NT2/D1 (cell line): ENCODE data around the gene NTF3.

ENCODE experiments used
- DNase-seq: peaks from one replicate; pipeline ENCODE4 v3.0.0-alpha.2; 2011; ENCODE audit warnings: low read depth, low spot score
- H3K27me3 ChIP-seq: 2 replicates; pipeline ENCODE4 v1.6.0; 2011; ENCODE audit warnings: mild to moderate bottlenecking; ENCODE audit not compliant: insufficient read length, insufficient read depth
- H3K36me3 ChIP-seq: 2 replicates; pipeline ENCODE4 v1.6.1; 2011; ENCODE audit warnings: mild to moderate bottlenecking, low read length, mixed read lengths; ENCODE audit not compliant: insufficient read depth, insufficient read length
- H3K4me1 ChIP-seq: 2 replicates; pipeline ENCODE4 v1.5.1; 2011; ENCODE audit not compliant: insufficient read depth, insufficient read length
- H3K4me3 ChIP-seq: 2 replicates; pipeline ENCODE4 v1.5.1; 2011; ENCODE audit warnings: low read depth; ENCODE audit not compliant: insufficient read length
- H3K9ac ChIP-seq: 2 replicates; pipeline ENCODE4 v1.6.0; 2011; ENCODE audit warnings: low read depth; ENCODE audit not compliant: insufficient read length
- H3K9me3 ChIP-seq: 2 replicates; pipeline ENCODE4 v1.5.1; 2011; ENCODE audit warnings: mild to moderate bottlenecking, low read length; ENCODE audit not compliant: insufficient read depth
- SUZ12 ChIP-seq: IDR thresholded peaks from 2 replicates; pipeline ENCODE4 v1.6.1; 2011; ENCODE audit not compliant: insufficient read length, insufficient read depth; ENCODE audit errors: extremely low read depth
- YY1 ChIP-seq: IDR thresholded peaks from 2 replicates; pipeline ENCODE4 v1.6.1; 2011; ENCODE audit not compliant: insufficient read length, insufficient read depth
- ZNF274 ChIP-seq: IDR thresholded peaks from 2 replicates; pipeline ENCODE4 v1.6.1; 2011; ENCODE audit warnings: mild to moderate bottlenecking, low read depth, low read length

The NTF3 gene

DNA sequence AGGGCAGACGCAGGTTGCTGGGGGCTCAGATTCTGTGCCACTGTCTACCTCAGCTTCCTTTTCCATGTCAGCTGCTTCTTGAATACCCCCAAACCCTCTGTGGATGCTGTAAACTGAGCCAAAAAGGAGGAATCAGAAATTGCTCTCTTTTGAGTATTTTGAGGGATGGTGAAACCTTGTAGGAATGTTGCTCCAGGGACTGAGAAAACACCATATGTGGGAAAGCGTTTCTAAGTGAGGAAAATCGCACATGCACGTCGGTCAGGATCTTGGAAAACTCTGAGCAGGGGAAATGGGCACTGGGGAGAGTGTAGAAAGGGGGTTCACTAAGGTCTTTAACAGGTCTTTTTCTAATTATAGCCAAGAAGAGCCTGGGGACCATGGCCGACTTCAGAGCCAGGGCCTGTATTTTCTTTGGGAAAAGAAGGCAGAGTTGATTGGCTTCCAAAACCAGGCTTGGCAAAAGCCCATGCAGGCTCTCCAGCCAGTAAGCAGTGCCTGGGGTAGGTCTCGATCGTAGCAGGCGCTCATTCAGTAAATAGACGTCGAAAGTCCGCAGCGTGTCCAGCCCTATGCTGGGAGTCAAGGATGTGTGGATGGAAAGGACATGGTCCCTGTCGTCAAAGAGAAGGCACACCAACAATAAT lies 58.0 kb downstream of the NTF3 start:
- DNase-seq: no peak
- peaks cover 43% of the 10 kb centered on the region for H3K36me3 ChIP-seq
- H3K4me3 ChIP-seq: no peak overlapping the region
- TF ChIP-seq ZNF274 (no peak), SUZ12 (no peak), YY1 (no peak)
- H3K9me3 ChIP-seq: no peaks in the 10 kb centered on the region
- H3K9ac ChIP-seq: no peak overlapping the region
- peaks cover 5% of the 10 kb centered on the region for H3K4me1 ChIP-seq
- no peaks in the 10 kb centered on the region for H3K27me3 ChIP-seq

DNA sequence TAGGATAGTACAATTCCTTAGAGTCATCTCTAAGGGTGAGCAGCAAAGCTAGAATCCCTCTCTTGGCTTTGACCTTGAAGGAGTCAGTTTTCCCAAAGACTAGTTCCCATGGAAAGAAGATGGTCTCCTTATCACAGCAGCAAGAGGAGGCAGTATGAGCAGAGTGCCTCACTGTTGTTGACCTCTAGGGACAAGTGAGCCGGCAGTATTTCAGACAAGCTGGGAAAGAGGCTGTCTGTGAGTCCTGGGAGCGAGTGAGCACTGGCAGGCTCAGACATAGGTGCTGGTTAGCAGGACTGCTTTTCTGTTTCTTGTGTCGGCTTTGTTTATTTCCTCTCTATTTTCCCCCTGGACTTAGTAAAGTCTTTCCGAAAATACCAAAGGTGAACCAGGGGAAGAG lies 60.7 kb downstream of the NTF3 start:
- Histone ChIP-seq H3K36me3 (peaks cover 52% of the 10 kb centered on the region), H3K9me3 (no peaks in the 10 kb centered on the region)

DNA sequence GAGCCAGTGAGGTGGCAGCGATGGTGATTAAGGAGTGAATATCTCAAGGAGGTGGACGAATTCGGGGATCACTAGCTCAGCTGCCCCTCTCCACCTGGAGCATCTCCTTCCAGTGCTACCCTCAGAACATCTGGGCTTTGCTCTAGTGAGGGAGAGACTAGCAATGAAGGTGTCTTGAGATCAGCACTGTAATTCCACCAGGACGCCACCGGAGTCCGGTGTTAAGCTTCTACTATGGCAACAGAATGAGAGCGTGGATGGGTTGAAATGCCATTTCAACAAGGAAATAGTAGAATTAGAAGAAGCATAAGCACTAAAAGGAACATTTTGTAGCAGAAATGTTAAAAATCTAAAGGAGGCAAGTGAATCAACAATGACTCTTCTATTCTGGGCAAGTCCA lies 61.1 kb downstream of the NTF3 start:
- H3K36me3 ChIP-seq: peaks cover 52% of the 10 kb centered on the region
- TF ChIP-seq ZNF274: no peak
- TF ChIP-seq SUZ12: no peak
- H3K27me3 ChIP-seq: no peaks in the 10 kb centered on the region
- no peak overlapping the region for H3K4me3 ChIP-seq
- H3K4me1 ChIP-seq: peaks cover 5% of the 10 kb centered on the region
- DNase-seq: no peak
- H3K9me3 ChIP-seq: no peaks in the 10 kb centered on the region
- no peak overlapping the region for H3K9ac ChIP-seq

More for the DNA sequence above, 60.7 kb downstream of the NTF3 start:
- no peak overlapping the region for H3K9ac ChIP-seq
- H3K27me3 ChIP-seq: no peaks in the 10 kb centered on the region
- DNase-seq: no peak
- TF ChIP-seq SUZ12: no peak
- no peak for TF ChIP-seq YY1
- TF ChIP-seq ZNF274: no peak
- no peak overlapping the region for H3K4me3 ChIP-seq
- H3K4me1 ChIP-seq: peaks cover 5% of the 10 kb centered on the region

DNA sequence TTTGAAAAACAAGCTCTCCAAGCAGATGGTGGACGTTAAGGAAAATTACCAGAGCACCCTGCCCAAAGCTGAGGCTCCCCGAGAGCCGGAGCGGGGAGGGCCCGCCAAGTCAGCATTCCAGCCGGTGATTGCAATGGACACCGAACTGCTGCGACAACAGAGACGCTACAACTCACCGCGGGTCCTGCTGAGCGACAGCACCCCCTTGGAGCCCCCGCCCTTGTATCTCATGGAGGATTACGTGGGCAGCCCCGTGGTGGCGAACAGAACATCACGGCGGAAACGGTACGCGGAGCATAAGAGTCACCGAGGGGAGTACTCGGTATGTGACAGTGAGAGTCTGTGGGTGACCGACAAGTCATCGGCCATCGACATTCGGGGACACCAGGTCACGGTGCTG lies 62.4 kb downstream of the NTF3 start:
- no peak for DNase-seq
- Histone ChIP-seq H3K9me3 (no peaks in the 10 kb centered on the region), H3K36me3 (peaks cover 45% of the 10 kb centered on the region), H3K4me3 (no peak overlapping the region), H3K9ac (no peak overlapping the region), H3K27me3 (no peaks in the 10 kb centered on the region), H3K4me1 (peaks cover 3% of the 10 kb centered on the region)
- no peak for TF ChIP-seq YY1
- no peak for TF ChIP-seq SUZ12
- no peak for TF ChIP-seq ZNF274

DNA sequence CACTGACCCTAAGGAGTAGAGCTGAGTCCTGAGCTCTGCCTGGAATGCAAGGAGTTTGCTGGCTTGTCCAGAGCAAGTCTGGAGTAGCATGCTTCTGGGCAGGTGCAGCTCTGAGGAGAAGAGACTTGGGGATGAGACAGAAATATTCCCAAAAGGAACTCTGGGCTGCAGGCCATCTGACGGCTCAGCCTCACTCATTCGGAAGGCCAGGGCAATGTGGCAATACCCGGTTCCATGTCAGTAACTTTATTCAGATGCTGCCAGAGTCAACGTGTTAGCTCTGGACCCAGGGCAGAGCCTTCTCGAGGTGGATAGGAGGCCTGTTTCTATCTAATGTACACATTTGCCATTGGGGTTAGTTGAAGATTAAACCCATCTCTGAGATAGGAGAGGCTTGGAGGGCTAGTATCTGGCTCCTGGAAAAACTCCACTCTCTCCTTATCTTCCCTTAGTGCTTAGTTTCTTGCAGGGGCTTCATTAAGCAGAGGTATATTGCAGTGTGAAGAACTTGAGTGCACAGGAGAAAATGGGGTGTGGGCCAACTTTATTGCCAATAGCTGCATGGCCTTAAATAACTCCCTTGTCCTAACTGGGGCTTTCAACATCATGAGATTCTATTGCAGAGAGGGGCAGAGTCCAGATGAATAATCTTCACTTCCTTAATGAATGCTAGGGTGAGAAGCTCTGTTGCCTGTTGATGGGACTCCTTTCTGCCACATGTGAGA lies 65.6 kb downstream of the NTF3 start:
- Histone ChIP-seq H3K4me3 (no peak overlapping the region), H3K27me3 (no peaks in the 10 kb centered on the region), H3K4me1 (peaks cover 3% of the 10 kb centered on the region), H3K9me3 (no peaks in the 10 kb centered on the region), H3K36me3 (peaks cover 30% of the 10 kb centered on the region), H3K9ac (no peak overlapping the region)
- TF ChIP-seq YY1: no peak
- TF ChIP-seq SUZ12: no peak
- TF ChIP-seq ZNF274: no peak
- DNase-seq: no peak

DNA sequence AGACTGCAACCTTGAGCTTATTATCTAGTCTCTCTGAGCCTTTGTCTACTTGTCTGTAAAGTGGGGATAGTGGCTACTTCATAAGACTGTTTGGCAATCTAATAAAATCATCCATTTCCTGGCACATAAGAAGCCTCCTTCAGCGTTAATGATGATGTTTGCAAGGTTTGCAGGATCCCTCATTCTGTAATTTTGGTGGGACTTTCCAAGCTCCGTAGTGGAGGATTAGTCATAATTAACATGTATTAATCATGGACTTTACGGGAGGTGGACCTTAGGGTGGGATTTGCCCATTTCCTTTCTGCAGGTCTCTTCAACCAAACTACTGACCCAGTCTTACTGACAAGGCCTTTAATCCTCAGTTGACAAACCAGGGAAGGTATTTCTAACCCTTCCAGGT lies 66.2 kb downstream of the NTF3 start:
- Histone ChIP-seq H3K9ac (no peak overlapping the region), H3K4me1 (peaks cover 3% of the 10 kb centered on the region), H3K27me3 (no peaks in the 10 kb centered on the region), H3K36me3 (peaks cover 30% of the 10 kb centered on the region), H3K4me3 (no peak overlapping the region), H3K9me3 (no peaks in the 10 kb centered on the region)
- no peak for DNase-seq
- TF ChIP-seq ZNF274: no peak
- TF ChIP-seq YY1: no peak
- no peak for TF ChIP-seq SUZ12

DNA sequence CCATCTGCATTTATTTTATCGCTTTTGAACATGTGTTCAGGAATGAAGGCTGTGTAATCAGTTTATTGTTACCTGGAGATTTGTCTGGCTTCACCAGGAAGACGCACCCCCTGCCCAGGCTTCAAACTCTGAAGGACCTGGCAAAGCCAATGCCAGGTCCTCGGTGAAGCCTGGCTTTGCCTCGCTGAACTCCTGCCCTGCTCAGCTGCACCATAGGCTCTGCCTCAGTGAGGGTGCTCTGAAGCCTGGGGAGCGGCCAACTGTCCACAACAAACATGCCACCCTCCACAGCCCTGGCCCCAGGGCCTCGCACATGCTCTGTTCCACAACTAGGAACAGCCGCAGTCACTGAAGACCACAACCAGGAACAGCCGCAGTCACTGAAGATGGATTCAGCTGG lies 66.9 kb downstream of the NTF3 start:
- H3K9ac ChIP-seq: no peak overlapping the region
- DNase-seq: no peak
- H3K4me1 ChIP-seq: no peaks in the 10 kb centered on the region
- TF ChIP-seq SUZ12 (no peak), YY1 (no peak), ZNF274 (no peak)
- H3K4me3 ChIP-seq: no peak overlapping the region
- peaks cover 25% of the 10 kb centered on the region for H3K36me3 ChIP-seq
- no peaks in the 10 kb centered on the region for H3K9me3 ChIP-seq
- no peaks in the 10 kb centered on the region for H3K27me3 ChIP-seq
